ENCODE data around the gene MYO5B.

MYO5B gene

DNA sequence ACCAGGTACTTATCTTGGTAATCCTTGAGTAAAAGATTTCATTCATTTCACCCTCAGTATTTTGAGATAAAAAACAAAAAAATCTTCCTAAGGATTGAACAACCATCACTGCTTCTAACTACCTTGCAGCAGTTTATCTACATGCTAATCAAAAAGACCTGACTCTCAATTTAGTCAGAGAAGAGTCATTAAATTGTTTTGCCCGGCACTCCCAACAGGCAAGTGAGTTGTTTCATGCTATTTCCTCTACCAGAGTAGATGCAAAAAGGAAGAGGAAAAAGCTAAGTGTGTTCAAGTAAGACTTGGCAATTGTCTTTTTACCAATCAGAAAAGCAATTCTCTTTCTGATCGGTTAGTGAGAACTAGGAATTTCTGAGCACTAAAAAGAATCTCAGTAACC lies 39.5 kb downstream of the MYO5B start:
- no peaks in the 10 kb centered on the region for H3K36me3 ChIP-seq (replicated peaks)
- H3K9me3 ChIP-seq: no peaks in the 10 kb centered on the region
- H3K4me1 ChIP-seq: no peaks in the 10 kb centered on the region
- no peak overlapping the region for H3K4me3 ChIP-seq
- DNase-seq (ENCODE audit: low spot score in 2 of 2): no peak
- in situ Hi-C loops (cut with MboI; ENCODE audit: low sequenced_read_pairs): no loop called here
- no peaks in the 10 kb centered on the region for H3K27me3 ChIP-seq (ENCODE audit: low read depth)

DNA sequence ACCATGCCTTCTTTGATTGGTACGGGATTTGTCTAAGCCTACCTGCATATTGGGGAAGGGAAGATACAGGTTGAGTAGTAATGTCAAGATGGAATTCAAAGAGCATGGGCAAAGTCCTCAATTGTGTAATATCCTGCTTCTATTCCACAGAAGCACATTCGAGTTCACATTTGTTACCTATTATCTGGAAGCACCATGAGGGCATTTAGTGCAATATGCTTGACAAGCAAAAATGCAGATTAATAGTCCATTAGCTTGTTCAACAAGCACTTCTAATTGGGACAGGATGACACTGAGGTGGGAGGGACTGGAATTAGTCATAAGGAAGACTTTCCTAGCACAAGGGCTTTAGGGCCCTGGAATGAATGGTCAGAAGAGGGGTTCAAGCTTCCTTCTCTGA lies 40.5 kb downstream of the MYO5B start:
- Histone ChIP-seq H3K36me3 (replicated peaks) (no peaks in the 10 kb centered on the region), H3K9me3 (no peaks in the 10 kb centered on the region), H3K4me3 (no peak overlapping the region), H3K27me3 (ENCODE audit: low read depth) (no peaks in the 10 kb centered on the region), H3K4me1 (no peaks in the 10 kb centered on the region)
- DNase-seq (ENCODE audit: low spot score in 2 of 2): no peak
- in situ Hi-C loops (cut with MboI; ENCODE audit: low sequenced_read_pairs): no loop called here

DNA sequence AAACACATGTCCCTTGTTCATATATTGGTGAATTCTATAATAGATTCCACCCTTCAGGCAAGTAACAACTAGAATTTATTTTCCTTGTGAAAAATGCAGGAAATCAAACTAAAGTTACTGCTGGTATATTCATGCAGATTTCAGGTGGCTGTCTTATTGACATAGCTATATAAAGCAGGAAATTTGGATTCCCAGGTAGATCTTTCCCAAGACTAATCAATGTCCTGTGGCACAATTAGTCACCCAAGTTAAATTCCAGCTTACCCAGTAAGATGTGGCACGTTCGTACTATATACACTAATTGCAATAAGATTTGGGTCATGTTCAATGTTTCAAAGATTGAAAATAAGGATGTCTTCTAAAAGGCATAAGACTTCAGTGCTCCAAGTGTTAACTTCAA lies 42.0 kb downstream of the MYO5B start:
- in situ Hi-C loops (cut with MboI; ENCODE audit: low sequenced_read_pairs): no loop called here
- no peaks in the 10 kb centered on the region for H3K27me3 ChIP-seq (ENCODE audit: low read depth)
- no peak for DNase-seq (ENCODE audit: low spot score in 2 of 2)
- H3K36me3 ChIP-seq (replicated peaks): no peaks in the 10 kb centered on the region
- no peak overlapping the region for H3K4me3 ChIP-seq
- no peaks in the 10 kb centered on the region for H3K4me1 ChIP-seq
- H3K9me3 ChIP-seq: no peaks in the 10 kb centered on the region

DNA sequence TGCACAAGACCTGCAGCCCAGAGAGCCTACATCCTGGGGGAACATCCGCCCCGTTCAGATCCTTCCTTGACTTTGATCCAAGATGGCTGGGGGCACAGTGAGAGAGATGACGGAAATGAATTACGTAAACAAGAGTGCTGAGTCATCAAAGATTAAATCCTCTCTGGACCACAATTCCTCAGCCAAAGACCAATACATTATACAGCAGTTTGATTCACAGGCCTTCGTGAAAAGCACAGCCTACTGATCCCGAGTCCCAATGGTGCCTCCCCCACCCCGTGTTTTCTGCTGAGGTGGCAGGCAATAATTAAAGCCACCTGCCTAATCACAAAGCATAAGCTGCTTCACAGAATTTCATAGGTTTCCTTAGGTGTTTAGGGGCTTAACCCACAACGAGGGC lies 43.0 kb downstream of the MYO5B start:
- H3K9me3 ChIP-seq: no peaks in the 10 kb centered on the region
- no peaks in the 10 kb centered on the region for H3K36me3 ChIP-seq (replicated peaks)
- no peak overlapping the region for H3K4me3 ChIP-seq
- no peaks in the 10 kb centered on the region for H3K27me3 ChIP-seq (ENCODE audit: low read depth)
- H3K4me1 ChIP-seq: no peaks in the 10 kb centered on the region
- DNase-seq (ENCODE audit: low spot score in 2 of 2): no peak
- in situ Hi-C loops (cut with MboI; ENCODE audit: low sequenced_read_pairs): no loop called here

DNA sequence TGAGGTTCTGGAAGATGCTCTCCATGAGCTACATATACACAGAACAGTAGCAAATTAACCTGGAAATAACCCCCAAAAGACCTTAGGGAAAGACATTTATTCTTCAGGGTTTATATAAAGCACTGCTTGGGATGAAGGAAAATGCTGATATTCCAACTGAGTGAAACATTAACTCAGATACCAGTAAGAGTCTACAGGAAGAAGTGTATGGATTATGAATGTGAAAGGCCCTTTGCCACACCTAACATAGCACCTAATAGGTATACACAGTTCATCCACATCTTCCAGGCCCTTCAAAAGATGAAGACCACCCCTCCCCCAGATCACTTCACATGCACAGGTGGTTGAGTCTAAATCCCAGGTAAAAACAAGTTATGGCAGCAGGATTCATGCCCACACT lies 50.4 kb downstream of the MYO5B start:
- Histone ChIP-seq H3K4me1 (no peaks in the 10 kb centered on the region), H3K4me3 (no peak overlapping the region)
- in situ Hi-C loops (cut with MboI; ENCODE audit: low sequenced_read_pairs): no loop called here

DNA sequence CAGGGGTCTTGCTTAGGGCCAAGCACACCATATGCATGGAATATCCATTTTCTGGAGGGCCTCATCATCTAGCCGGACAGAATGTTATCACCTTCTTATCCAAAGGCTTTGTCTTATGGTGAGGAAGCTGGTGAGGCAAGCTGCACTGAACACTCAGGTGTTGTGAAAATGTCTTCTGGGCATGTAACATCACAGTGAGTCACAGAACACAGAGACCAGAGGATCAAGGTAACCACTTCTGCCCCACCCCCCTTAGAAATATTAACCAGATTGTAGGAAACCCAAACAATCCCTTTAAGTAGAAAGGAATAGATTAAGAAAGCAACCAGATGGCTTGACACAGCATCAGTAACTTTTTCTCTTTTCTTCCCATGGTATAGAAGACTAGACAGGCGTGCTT lies 51.1 kb downstream of the MYO5B start:
- no peak for DNase-seq (ENCODE audit: low spot score in 2 of 2)
- Histone ChIP-seq H3K4me1 (no peaks in the 10 kb centered on the region), H3K36me3 (replicated peaks) (no peaks in the 10 kb centered on the region), H3K9me3 (no peaks in the 10 kb centered on the region), H3K4me3 (no peak overlapping the region), H3K27me3 (ENCODE audit: low read depth) (no peaks in the 10 kb centered on the region)
- in situ Hi-C loops (cut with MboI; ENCODE audit: low sequenced_read_pairs): no loop called here

More for the DNA sequence above, 50.4 kb downstream of the MYO5B start:
- DNase-seq (ENCODE audit: low spot score in 2 of 2): no peak
- H3K27me3 ChIP-seq (ENCODE audit: low read depth): no peaks in the 10 kb centered on the region
- no peaks in the 10 kb centered on the region for H3K9me3 ChIP-seq
- no peaks in the 10 kb centered on the region for H3K36me3 ChIP-seq (replicated peaks)

DNA sequence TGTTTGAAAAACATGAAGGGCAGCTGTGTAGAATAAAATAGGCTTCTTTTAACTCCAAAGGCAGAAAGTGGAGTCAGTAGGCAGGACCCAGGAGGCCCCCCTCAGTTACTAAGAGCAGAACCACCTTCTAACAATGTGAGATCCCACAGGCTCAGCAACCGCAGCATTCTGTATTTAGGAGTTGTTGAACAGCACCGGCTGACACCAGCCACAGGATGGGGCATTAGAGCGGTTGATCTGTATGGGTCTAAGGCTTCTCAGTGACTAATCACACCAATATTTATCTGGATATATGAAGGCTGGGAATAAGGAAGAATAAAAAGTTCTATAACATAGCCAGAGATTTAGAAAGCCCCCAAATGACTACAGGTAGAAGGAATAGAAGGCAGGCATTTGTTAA lies 51.7 kb downstream of the MYO5B start:
- Histone ChIP-seq H3K4me1 (no peaks in the 10 kb centered on the region), H3K27me3 (ENCODE audit: low read depth) (no peaks in the 10 kb centered on the region), H3K36me3 (replicated peaks) (no peaks in the 10 kb centered on the region), H3K9me3 (no peaks in the 10 kb centered on the region), H3K4me3 (no peak overlapping the region)
- DNase-seq (ENCODE audit: low spot score in 2 of 2): no peak
- in situ Hi-C loops (cut with MboI; ENCODE audit: low sequenced_read_pairs): no loop called here

DNA sequence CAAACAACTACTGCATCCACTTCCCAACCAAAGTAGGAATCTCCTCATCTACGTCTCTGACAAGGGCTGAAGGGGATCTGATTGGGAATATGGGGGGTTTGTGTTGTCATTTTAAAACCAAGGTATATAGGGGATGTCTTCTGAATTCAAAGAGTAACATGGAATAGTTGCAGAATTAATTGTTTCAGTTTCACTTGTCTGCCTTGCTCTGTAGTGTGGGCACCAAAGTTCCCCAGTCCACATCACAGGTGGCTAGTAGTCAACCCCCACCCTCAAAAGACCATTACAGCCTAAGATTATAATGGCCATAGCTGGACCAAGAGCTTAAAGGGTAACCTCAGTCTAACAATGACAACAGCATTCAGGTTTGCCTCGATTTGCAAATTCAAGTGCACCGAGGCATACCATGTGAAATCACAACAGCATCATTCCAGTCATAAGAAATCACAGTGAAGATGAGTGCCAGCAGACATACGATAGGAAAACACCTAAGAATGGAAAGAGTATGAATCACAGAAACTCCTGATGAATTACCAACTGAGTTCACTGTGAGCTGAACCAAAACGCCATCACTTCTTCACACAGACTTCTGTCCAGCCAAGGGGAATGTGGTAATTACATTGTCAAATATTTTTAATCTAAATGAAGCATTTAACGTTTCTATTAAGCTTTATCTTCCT lies 52.4 kb downstream of the MYO5B start:
- no peak for DNase-seq (ENCODE audit: low spot score in 2 of 2)
- Histone ChIP-seq H3K4me1 (no peaks in the 10 kb centered on the region), H3K36me3 (replicated peaks) (no peaks in the 10 kb centered on the region), H3K9me3 (no peaks in the 10 kb centered on the region), H3K4me3 (no peak overlapping the region), H3K27me3 (ENCODE audit: low read depth) (no peaks in the 10 kb centered on the region)
- in situ Hi-C loops (cut with MboI; ENCODE audit: low sequenced_read_pairs): no loop called here

DNA sequence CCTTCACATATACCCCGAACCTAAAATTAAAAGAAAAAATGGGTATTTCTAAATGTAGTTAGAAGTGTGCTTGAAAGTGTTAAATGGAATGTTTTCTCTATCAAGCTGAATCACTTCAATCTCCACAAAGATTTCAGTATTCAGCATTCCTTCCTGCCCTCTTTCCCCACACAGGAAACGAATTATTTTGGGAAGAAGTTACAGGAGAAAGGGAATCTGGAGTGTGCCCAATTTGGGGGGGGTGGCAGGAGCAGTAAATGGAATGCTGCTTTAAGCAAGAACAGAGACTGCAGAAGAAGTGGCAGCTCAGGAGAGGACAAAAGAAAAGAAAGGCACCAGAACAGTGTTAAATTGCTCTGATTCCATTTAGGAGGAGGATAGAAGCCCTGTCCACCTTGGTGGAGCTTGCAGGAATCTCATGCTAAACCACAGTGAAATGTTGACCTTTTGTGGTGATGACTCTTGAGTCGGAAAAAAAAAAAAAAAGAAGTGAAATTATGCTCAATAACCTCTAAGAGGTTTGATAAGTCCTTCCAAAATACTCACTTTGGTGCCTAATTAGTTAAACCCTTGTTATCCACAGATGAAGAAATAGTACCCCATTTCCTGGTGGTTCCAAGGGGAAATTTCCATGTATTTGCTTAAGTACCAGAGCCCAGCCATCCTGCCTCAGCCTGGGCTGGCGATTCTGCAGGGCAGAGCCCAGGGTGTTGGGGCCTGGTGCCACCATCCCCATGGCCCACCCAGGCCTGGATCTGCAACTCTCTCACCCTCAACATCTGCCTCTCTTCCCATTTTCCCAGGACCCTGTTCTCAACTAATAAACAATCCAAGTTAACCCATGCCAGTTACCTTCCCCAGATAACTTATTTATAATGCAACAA lies 56.5 kb downstream of the MYO5B start:
- Histone ChIP-seq H3K9me3 (no peaks in the 10 kb centered on the region), H3K4me3 (no peak overlapping the region), H3K27me3 (ENCODE audit: low read depth) (no peaks in the 10 kb centered on the region), H3K4me1 (no peaks in the 10 kb centered on the region), H3K36me3 (replicated peaks) (no peaks in the 10 kb centered on the region)
- in situ Hi-C loops (cut with MboI; ENCODE audit: low sequenced_read_pairs): no loop called here
- no peak for DNase-seq (ENCODE audit: low spot score in 2 of 2)

DNA sequence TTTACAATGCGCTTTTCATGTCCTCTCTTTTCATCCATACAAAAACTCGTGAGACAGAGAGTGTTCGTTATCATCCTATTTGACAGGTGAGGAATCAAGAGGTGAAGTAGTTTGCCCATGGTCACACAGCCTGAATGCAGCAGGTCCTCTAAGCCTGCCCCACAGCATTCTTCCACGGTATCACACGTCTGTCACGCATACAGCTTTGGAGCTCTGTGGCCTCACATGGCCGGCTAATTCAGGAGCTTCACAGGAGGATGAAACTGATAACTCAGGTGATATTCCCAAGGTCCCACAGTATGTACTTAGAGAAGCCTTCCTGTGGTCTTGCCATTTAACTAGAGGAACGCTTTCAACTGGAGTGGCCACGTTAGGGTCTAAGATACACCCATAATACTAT lies 59.0 kb downstream of the MYO5B start:
- no peak for DNase-seq (ENCODE audit: low spot score in 2 of 2)
- Histone ChIP-seq H3K36me3 (replicated peaks) (no peaks in the 10 kb centered on the region), H3K27me3 (ENCODE audit: low read depth) (no peaks in the 10 kb centered on the region), H3K4me1 (no peaks in the 10 kb centered on the region), H3K9me3 (no peaks in the 10 kb centered on the region), H3K4me3 (no peak overlapping the region)
- in situ Hi-C loops (cut with MboI; ENCODE audit: low sequenced_read_pairs): no loop called here

DNA sequence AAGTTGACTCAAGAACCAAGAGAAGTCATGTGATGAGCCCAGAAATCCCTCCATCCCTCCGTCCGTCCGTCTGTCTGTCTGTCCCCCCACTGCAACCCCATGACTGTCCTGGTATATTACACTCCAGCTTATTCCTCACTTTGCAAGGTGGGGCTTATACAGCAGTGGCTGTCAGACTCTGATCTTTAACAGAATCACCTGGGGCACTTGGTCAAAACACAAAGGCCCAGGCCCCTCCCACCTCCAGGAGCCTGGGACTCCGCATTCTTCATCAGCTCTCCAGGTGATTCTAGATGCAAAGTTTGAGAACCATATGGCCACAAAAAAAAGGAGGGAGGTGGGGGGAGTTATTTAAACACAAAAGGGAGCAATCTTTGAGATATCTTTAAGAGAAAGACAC lies 61.4 kb downstream of the MYO5B start:
- H3K4me3 ChIP-seq: no peak overlapping the region
- no peaks in the 10 kb centered on the region for H3K36me3 ChIP-seq (replicated peaks)
- in situ Hi-C loops (cut with MboI; ENCODE audit: low sequenced_read_pairs): no loop called here
- H3K27me3 ChIP-seq (ENCODE audit: low read depth): no peaks in the 10 kb centered on the region
- DNase-seq (ENCODE audit: low spot score in 2 of 2): no peak
- H3K9me3 ChIP-seq: no peaks in the 10 kb centered on the region
- no peaks in the 10 kb centered on the region for H3K4me1 ChIP-seq

DNA sequence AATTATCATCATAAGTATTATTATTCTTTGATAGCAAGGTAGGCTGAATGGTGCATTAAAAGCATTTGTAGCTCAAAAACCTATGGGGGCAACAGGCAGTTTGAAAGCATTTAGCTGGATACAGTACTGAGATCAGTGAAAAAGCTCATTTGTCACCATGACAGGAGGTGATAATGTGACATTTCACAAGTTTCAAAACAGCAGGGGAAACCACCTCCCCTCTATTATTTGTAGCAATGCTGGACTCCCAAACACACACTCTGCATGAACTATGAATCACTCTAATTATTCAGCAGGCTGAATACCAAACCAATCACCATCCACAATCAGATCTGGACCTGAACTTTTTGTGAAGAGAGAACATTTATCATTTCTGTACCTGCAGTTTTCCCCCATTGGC lies 63.4 kb downstream of the MYO5B start:
- Histone ChIP-seq H3K9me3 (no peaks in the 10 kb centered on the region), H3K36me3 (replicated peaks) (no peaks in the 10 kb centered on the region), H3K4me1 (no peaks in the 10 kb centered on the region), H3K4me3 (no peak overlapping the region), H3K27me3 (ENCODE audit: low read depth) (no peaks in the 10 kb centered on the region)
- in situ Hi-C loops (cut with MboI; ENCODE audit: low sequenced_read_pairs): no loop called here
- DNase-seq (ENCODE audit: low spot score in 2 of 2): no peak

DNA sequence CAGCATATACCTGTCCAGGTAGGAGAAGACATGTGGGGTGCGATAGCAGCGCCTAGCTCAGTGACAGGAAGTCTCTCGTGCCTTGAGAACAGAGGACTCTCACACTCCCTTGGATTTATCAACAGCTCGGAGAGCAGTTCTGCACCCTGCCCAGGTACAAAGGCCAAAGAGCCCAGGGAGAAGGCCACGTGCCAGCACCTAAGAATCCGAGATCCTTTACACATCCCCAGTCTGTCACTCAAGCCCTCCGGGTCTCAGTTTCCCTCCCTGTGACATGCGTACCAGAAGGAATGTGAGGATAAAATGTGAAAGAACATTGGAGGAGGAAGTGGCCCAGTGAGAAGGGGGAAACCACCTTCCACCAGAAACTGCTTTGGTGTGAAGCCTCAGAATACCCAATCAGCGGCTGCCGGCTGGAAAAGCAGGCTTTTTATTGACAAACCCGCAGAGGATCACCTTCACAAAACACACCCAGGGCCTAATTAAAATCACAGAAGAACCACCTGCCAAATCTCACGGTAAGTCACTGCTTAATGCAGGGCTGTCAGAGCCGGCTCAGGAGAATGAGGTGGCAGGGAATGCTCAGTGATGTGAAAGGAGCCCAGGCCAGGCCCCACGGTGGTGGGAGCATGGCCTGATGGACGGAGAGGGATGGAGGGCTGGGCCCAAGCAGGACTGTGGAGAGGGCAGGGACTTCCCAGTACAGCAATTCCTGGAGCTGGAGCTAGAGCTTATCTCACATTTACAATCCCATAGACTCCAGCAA lies 66.3 kb downstream of the MYO5B start:
- no peaks in the 10 kb centered on the region for H3K4me1 ChIP-seq
- in situ Hi-C loops (cut with MboI; ENCODE audit: low sequenced_read_pairs): no loop called here
- no peaks in the 10 kb centered on the region for H3K36me3 ChIP-seq (replicated peaks)
- no peak overlapping the region for H3K4me3 ChIP-seq
- no peaks in the 10 kb centered on the region for H3K27me3 ChIP-seq (ENCODE audit: low read depth)
- H3K9me3 ChIP-seq: no peaks in the 10 kb centered on the region
- peak in 1 of 2 experiments; percentile 9 for DNase-seq (ENCODE audit: low spot score in 2 of 2)

Data from HAP-1 (cell line).